HFF-Myc (cell line): ENCODE results near the gene ARHGAP44.

Source experiments
- DNase-seq: peaks from one replicate; pipeline ENCODE4 v3.0.0-alpha.2; 2011; ENCODE audit warnings: low read depth; ENCODE audit errors: extremely low read depth
- H3K4me3 ChIP-seq: replicated peaks from 2 replicates; pipeline ENCODE4 v1.5.1; 2011; ENCODE audit warnings: low read depth, mild to moderate bottlenecking, control low read depth, low read length
- TF ChIP-seq, protein P1 (sequence below): IDR thresholded peaks from 2 replicates; pipeline ENCODE4 v1.5.1; 2012; ENCODE audit warnings: mild to moderate bottlenecking, low read depth, low read length, control low read depth; ENCODE audit errors: missing control alignments

ARHGAP44 gene

DNA sequence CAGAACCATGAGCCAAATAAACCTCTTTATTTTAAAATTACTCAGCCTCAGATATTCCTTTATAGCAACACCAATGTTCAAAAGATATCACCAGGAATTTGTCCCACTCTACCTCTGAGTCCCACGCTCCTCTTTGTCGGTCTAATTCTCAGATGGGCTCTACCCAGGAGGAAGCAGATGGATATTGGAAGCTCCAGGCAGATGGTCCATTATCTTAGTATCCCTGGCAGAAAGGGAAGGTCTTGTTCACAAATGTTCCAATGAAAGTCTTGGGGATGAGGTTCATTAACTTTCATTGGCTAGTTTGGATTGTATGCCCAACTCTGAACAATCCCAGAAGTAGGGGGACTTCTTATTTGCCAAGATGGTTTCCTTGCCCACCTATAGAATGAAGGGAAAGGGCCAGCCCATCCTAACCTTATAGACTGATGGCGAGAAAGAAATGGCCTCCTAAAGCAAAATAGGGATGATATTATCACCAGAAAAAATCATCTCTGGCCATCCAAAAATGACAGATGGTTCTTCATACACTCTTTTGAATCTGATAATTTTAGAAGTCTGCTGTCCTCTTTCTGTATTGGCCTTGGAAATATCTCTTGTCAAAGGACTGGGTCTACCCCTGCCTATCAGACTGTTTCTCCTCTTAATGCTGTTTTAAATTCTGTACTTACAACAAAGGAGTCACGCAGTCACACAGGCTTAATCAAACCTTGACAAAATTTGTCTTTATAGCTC, 249.8 kb downstream of the ARHGAP44 start:
- no peak overlapping the region for H3K4me3 ChIP-seq
- TF ChIP-seq, protein P1, sequence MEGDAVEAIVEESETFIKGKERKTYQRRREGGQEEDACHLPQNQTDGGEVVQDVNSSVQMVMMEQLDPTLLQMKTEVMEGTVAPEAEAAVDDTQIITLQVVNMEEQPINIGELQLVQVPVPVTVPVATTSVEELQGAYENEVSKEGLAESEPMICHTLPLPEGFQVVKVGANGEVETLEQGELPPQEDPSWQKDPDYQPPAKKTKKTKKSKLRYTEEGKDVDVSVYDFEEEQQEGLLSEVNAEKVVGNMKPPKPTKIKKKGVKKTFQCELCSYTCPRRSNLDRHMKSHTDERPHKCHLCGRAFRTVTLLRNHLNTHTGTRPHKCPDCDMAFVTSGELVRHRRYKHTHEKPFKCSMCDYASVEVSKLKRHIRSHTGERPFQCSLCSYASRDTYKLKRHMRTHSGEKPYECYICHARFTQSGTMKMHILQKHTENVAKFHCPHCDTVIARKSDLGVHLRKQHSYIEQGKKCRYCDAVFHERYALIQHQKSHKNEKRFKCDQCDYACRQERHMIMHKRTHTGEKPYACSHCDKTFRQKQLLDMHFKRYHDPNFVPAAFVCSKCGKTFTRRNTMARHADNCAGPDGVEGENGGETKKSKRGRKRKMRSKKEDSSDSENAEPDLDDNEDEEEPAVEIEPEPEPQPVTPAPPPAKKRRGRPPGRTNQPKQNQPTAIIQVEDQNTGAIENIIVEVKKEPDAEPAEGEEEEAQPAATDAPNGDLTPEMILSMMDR = no peak
- no peak for DNase-seq
